Nephron (organoid): ENCODE results near the gene SLC22A4.

ENCODE experiments used
- H3K27ac Mint-ChIP-seq, 3 experiments: 2 replicates each; pipeline ENCODE4 v1.8.0; 2020; ENCODE audit warnings: mixed read lengths in 3 of 3, mild to moderate bottlenecking in 2 of 3, moderate library complexity in 1 of 3
- H3K27me3 Mint-ChIP-seq: 2 replicates; pipeline ENCODE4 v1.8.0; 2021; ENCODE audit warnings: low read depth, mild to moderate bottlenecking, moderate library complexity, mixed read lengths
- H3K36me3 Mint-ChIP-seq: 2 replicates; pipeline ENCODE4 v1.8.0; 2020; ENCODE audit warnings: low read depth, mixed read lengths
- H3K4me1 Mint-ChIP-seq: 2 replicates; pipeline ENCODE4 v1.8.0; 2020; ENCODE audit warnings: mixed read lengths
- H3K4me3 Mint-ChIP-seq, 3 experiments: 2 replicates each; pipeline ENCODE4 v1.8.0; 2020; ENCODE audit warnings: mild to moderate bottlenecking in 3 of 3, mixed read lengths in 3 of 3, moderate library complexity in 2 of 3
- H3K9me3 Mint-ChIP-seq: 2 replicates; pipeline ENCODE4 v1.8.0; 2020; ENCODE audit warnings: mixed read lengths
- TF ChIP-seq, protein P1 (sequence below), 3 experiments: fragments of 200-600 bp; sonication (generic); IDR thresholded peaks; one replicate each; pipeline ENCODE4 v1.5.0; 2021; ENCODE audit warnings: antibody characterized with exemption in 3 of 3; ENCODE audit not compliant: unreplicated experiment in 3 of 3

SLC22A4 gene

DNA sequence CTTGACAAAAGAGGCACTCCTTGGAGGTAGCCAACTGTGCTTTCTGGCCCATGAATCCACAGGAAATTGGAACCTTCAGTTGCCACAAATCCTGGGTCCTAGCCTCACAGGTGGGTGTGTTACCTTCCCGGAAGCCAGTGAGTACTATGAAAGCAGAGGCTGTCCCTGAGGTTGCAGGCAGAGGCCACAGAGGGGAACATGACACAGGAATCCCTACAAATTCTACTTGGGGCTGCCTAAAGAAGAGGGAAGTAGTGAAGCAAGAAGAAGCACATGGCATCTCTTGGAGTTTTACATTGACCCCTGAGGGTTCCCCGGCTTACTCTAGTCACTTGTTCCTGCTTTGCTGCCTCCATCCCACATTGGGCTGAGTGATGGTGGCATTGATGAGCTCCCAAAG lies 77.9 kb downstream of the SLC22A4 start:
- H3K4me1 Mint-ChIP-seq = peaks cover 41% of the 10 kb centered on the region
- H3K27ac Mint-ChIP-seq = peak overlapping the region; percentile 41 to 98 (median 70)
- no peaks in the 10 kb centered on the region for H3K9me3 Mint-ChIP-seq
- peak overlapping the region; percentile 53 to 89 (median 79) for H3K4me3 Mint-ChIP-seq
- H3K36me3 Mint-ChIP-seq = no peaks in the 10 kb centered on the region
- peaks cover 4% of the 10 kb centered on the region for H3K27me3 Mint-ChIP-seq
- TF ChIP-seq, protein P1, sequence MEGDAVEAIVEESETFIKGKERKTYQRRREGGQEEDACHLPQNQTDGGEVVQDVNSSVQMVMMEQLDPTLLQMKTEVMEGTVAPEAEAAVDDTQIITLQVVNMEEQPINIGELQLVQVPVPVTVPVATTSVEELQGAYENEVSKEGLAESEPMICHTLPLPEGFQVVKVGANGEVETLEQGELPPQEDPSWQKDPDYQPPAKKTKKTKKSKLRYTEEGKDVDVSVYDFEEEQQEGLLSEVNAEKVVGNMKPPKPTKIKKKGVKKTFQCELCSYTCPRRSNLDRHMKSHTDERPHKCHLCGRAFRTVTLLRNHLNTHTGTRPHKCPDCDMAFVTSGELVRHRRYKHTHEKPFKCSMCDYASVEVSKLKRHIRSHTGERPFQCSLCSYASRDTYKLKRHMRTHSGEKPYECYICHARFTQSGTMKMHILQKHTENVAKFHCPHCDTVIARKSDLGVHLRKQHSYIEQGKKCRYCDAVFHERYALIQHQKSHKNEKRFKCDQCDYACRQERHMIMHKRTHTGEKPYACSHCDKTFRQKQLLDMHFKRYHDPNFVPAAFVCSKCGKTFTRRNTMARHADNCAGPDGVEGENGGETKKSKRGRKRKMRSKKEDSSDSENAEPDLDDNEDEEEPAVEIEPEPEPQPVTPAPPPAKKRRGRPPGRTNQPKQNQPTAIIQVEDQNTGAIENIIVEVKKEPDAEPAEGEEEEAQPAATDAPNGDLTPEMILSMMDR (IDR thresholded peaks at IDR 0.05; ENCODE audit: unreplicated experiment in 3 of 3) = no peak

DNA sequence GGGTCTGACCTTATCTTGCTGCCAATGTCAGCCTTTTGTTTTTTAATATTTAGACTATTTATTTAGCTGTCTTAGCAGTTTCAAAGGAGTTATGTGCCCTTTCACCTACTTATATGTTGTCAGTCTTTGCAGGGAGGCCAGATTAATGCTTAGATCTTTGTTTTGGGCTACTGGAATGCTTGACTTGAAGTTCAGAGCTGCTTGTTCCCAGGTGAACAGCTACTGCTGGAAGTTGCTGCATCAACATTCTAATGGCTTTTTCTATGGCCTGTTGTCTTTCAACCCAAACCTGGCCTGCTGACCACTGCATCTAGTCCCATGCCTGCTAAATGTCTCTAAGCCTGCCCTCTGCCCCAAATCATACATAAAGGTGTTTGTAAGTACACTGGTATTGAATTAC lies 78.3 kb downstream of the SLC22A4 start:
- Mint-ChIP-seq H3K27ac (peak overlapping the region; percentile 18 to 98 (median 70)), H3K27me3 (peaks cover 4% of the 10 kb centered on the region), H3K4me1 (peaks cover 39% of the 10 kb centered on the region), H3K36me3 (no peaks in the 10 kb centered on the region), H3K4me3 (peak overlapping the region; percentile 53 to 79 (median 73)), H3K9me3 (no peaks in the 10 kb centered on the region)
- TF ChIP-seq, protein P1 (IDR thresholded peaks at IDR 0.05; ENCODE audit: unreplicated experiment in 3 of 3) = no peak

DNA sequence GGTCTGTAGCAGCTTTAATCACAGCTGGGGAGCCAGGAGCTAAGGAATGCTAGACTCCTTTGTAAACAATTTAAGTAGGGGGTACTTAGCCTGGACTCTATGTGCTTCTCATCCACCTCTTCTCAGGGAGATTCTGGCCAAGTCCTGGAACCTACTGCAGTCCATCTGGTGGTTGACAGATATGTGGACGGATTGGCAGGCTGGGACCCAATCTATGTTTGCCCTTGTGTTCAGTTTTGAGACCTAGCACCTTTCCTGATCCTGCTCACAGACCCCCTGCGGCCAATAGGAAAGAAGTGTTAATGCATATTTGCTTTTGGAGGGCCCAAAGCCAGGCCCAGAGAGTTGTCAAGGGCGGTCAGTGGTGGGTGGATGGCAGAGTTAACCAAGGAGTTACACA lies 81.8 kb downstream of the SLC22A4 start:
- Mint-ChIP-seq H3K4me1 (peaks cover 27% of the 10 kb centered on the region), H3K36me3 (peaks cover 16% of the 10 kb centered on the region), H3K4me3 (no peak overlapping the region), H3K9me3 (no peaks in the 10 kb centered on the region), H3K27me3 (no peaks in the 10 kb centered on the region), H3K27ac (no peak overlapping the region)
- TF ChIP-seq, protein P1 (IDR thresholded peaks at IDR 0.05; ENCODE audit: unreplicated experiment in 3 of 3) = no peak

DNA sequence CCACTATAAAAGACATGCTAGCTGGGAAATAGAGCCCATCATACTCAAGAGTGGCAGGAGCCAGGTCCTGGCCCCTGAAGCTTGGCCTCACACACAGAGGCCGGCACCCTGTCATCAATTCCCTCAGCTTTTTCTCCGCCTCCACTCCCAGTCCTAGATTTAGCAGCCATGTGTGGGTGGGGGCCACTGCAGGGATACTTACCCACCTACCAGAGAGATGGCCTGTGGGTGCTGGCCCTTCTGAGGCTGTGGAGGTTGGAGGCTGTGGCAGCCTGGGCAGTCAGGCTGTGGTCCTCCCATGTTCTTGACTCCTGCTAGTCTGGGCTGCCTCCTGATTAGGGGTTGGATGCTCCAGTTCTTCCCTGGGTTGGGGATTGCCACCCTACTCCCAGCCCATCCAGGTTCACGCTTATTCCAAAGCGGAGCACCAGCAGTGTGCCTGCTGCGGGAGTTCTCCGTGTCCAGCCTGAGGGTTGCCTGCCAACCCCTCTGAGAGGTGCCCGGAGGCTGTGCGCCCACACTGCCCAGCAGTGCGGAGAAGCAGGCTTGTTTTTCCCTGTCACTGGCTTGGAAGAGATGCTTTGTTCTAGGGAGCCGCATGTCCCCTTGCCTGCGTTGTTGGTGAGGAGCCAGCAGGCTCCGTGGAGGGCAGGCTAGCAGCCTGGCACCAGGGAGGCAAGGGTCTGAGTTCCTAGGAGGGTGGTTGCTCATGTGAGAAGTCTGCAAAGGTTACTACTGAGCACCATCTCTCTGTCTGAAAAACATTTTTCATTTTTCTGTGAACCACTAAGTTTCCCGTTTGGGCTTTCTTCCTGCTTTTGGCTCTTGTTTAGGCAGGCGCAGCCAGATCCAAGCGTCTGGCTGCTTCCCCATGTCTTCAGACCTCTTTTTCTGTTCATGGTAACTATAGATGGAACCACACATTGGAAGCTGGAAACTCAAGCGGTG lies 82.8 kb downstream of the SLC22A4 start:
- TF ChIP-seq, protein P1 (IDR thresholded peaks at IDR 0.05; ENCODE audit: unreplicated experiment in 3 of 3) = no peak
- Mint-ChIP-seq H3K4me3 (no peak overlapping the region), H3K27ac (no peak overlapping the region), H3K4me1 (peaks cover 18% of the 10 kb centered on the region), H3K27me3 (no peaks in the 10 kb centered on the region), H3K9me3 (no peaks in the 10 kb centered on the region), H3K36me3 (peaks cover 16% of the 10 kb centered on the region)

DNA sequence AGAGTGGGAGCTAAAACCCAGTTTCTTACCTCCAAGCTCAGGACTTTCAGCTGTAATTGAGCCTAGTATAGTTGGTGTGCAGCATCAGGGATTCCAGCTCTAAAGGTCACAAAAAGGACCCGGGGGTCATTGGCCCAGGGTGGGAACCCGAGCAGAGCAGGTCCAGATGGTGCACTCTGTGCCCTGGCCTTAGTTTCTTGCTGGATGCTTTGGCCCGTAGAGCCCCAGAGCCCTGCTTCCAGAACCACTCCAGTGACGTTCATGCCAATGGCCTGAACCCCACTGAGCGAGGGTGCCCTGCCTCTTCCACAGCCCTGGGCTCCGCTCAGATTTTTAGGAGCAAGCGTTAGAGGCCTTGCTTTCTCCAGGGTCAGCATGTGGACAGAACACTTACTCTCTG lies 83.5 kb downstream of the SLC22A4 start:
- Mint-ChIP-seq H3K9me3 (no peaks in the 10 kb centered on the region), H3K27ac (no peak overlapping the region), H3K27me3 (no peaks in the 10 kb centered on the region), H3K36me3 (peaks cover 16% of the 10 kb centered on the region), H3K4me3 (no peak overlapping the region), H3K4me1 (peaks cover 10% of the 10 kb centered on the region)
- TF ChIP-seq, protein P1 (IDR thresholded peaks at IDR 0.05; ENCODE audit: unreplicated experiment in 3 of 3) = no peak
